Activated gamma-delta T cell treated with Interleukin-2 at 50 U/mL for 16 hours (primary cell): ENCODE results near the gene NAA10.

Experiments
- DNase-seq: peaks from one replicate; pipeline ENCODE4 v3.0.0-alpha.2; 2020

NAA10 gene

DNA sequence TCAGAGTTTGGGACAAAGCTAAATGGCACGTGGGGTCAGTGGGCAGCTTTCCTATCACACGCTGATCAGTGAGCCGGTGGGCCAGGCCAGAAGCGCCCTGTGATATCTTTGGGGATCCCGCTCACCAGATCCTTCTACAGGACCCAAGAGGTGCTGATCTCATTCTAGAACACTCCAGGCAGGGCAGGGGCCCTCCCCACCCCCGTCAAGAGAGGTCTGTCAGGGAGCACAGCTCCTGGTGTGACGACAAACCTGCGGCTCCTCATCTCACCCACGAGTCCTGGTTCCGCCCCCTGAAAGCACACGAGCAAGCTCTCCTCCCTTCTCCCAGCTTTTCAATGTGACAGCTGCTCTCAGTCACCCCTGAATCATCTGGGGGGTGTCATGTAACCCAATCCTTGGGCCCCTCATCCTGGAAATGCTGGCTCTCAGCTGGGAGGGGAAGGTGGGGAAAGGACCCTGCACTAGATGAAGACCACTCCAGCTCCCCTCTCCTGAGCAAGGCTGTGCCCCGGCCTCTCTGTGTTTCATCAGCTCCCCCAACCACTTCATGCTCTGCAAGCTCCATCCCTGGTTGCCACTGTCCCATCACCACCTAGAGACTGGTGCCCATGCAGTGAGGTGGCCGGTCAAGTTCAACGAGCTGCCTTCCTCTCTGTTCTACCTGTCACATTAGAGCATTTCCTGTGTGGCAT is 32.2 kb upstream of the NAA10 start:
- no peak for DNase-seq

- DNase-seq, result no peak
These were observed 31.4 kb upstream of the NAA10 start for GRCh38 chrX:153966283-153966688.

DNA sequence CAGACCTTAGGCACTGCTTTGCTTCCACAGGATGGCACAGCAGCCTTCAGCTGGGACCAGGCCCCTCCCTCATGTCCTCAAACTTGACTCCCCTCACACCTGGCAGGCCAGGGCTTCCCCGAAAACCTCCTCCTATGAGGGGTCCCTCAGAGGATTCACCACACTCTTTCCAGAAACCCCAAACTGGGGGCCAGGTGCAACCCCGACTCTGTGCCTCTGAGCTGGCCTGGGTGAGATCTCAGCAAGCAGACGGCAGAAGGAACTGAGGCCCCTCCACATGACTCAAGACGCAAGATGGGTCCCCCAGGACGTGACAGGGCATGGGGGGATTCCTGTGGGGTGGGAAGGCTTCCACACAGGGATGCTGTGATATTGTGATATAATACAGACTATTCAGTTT is 30.6 kb upstream of the NAA10 start:
- no peak for DNase-seq

DNA sequence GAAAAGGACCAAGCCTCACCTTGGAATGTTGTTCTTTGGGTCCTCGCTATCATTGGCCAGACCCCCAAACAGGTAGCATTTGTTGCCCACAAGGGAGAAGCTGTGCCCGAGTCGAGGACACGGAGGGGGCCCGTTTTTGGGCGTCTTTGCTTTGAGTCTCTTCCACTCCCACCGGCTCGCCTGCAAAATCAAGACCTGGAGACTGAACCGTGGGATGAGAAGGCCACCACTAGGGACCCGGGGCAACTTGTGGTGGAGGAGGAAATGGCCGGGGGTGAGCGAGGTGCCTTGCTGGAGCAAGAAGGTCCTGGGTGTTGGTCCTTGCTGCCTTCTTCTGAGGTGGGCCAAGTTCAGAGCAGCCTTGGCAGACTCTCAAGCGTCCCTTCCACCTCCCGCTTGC is 29.3 kb upstream of the NAA10 start:
- DNase-seq, result no peak

GRCh38 chrX:153963546-153963945 is 28.7 kb upstream of the NAA10 start:
- no peak for DNase-seq

- DNase-seq, result no peak
These were observed 26.5 kb upstream of the NAA10 start for GRCh38 chrX:153961292-153961691.

- DNase-seq, result no peak
These were observed 25.9 kb upstream of the NAA10 start for GRCh38 chrX:153960786-153961185.

GRCh38 chrX:153960077-153960476 is 25.2 kb upstream of the NAA10 start:
- DNase-seq, result no peak

DNA sequence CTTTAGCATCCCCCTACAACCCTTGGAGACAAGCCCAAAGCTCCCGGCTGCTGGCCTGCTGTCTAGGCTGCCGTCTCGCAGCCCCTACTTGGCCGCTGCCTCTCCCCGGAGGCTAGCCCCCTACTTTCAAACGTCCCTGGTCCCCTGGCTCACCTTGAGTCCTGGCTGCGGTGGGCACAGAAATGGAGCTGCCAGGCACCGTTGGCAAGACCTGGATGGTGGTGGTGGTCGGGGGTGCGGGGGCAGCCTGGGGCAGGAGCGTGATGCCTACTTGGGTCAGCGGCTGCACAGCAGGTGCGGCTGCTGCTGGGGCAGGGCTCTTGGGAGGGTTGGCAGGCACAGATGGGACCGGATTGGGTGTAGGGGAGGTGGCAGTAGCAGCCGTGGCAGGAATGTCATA is 24.8 kb upstream of the NAA10 start:
- no peak for DNase-seq

- no peak for DNase-seq
These were observed 23.8 kb upstream of the NAA10 start for GRCh38 chrX:153958605-153959004.

DNA sequence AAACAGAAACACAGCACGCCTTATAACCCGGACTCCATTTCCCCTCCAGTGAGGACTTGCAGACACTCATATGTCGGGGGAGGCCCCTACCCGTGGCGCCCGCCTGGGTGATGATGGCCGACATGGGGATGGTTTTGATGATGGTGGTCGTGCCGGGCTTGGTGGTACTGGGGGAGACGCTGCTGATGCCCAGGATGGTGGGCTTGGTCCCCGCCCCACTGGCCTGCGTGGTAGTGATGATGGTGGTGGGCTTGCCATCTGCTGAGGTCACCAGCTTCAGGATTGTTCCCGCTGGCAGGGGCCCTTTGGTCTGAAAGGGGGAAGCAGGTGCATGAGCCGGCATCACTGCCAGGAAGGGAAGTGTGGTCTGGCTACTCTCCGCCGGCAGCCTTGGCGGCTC is 22.4 kb upstream of the NAA10 start:
- no peak for DNase-seq

- DNase-seq, result no peak
These were observed 21.4 kb upstream of the NAA10 start for GRCh38 chrX:153956044-153956907.

DNA sequence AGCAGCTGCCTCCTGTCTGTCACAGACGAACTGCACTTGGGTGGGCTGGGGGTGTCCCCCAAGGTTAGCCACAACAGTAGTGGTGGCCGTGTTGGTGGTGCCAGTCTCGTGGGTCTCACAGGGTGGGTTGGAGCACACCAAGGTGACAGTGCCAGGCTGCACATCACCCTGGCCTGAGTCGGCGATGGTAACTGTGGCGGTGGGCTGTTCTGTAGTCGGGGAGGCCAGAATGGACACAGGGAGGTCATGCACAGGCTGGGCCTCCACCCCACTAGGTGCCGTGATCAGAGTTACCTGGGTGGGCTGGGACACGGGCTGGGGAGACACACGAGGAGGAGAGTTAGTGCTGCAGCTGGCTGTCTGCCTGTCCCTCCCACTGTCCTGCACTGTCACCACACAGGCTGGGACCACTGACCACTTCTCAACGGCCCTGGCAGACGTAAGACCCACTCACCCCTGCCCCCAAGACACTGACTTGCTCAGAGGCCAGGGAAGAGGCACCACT is 20.4 kb upstream of the NAA10 start:
- DNase-seq, result no peak

- no peak for DNase-seq
These were observed 19.9 kb upstream of the NAA10 start for GRCh38 chrX:153954558-153955227.

- no peak for DNase-seq
These were observed 19.2 kb upstream of the NAA10 start for GRCh38 chrX:153953892-153954557.

GRCh38 chrX:153953342-153953830 is 18.5 kb upstream of the NAA10 start:
- peak; percentile 78 for DNase-seq

DNA sequence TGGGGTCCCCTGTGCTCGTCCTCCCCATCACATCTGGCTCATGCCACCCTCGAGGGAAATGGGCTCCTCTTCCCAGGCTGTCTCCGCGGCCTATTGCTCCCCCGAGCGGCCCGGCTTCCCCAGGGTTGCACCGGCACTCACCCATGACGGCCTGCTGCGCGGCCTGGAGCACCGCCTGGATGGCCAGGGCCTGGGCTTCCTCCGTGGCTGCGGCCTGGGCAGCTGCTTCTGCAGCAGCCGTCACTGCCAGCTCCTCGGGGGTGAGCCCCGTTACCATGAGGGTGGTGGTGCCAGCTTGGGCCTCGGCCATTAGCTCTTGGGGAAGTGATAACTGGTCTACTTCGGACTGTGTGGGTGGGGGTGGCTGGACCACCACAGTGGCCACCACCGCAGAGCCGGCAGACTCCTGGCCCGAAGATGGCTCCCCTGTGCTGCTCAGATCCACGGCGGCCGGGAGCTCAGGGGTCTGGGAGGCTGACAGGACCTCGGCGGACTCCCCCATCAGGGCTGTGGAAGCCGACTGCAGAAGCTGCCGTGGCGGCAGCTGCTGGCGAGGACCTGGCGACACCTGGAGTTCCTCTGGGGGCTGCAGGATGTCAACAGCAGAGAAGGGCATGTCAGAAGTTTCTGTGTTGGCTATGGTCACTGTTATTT is 17.7 kb upstream of the NAA10 start:
- DNase-seq, result no peak

DNA sequence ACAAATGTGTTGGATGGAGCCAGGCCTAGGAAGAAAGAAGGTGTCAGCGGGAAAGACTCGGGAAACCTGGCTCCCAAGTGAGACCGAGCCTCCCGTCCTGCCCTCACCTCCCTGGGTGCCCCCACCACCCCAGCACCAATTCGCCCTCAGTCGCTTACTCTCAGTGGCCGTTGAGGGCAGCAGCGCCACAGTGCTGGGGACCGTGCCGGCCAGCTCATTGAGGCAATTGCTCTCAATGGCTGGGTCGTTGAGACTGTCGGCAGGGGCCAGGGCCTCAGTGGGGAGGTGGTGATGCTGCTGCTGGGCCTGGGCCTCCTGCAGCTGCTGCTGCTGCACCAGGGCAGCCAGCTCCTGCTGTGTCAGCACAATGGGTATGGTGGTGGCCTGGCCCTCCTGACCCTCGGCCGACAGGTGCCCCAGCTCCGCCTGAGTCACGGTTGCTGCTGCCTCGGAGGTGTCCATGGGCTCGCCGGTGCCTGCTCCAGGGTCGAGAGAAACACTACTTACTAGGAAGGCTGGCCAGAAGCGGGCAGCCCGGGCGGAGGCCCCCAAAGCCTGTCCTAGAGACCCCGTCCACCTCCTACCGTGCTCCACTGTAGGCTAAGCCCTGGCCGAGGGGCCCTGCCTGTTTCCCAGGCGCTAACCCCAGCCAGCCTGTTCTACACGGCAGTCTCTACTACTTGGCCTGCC is 17.0 kb upstream of the NAA10 start:
- no peak for DNase-seq

GRCh38 chrX:153950127-153950526 is 15.3 kb upstream of the NAA10 start:
- no peak for DNase-seq

- DNase-seq, result no peak
These were observed 14.3 kb upstream of the NAA10 start for GRCh38 chrX:153948847-153949805.
